Ishikawa (cell line): ENCODE measurements around the gene PCNA.

Source experiments
- CEBPB ChIP-seq: IDR thresholded peaks from 2 replicates; pipeline ENCODE4 v1.6.1; 2012
- CREB1 ChIP-seq: IDR thresholded peaks from 2 replicates; pipeline ENCODE4 v1.6.1; 2012; ENCODE audit warnings: low read depth
- EGR1 ChIP-seq: IDR thresholded peaks from 2 replicates; pipeline ENCODE4 v1.6.1; 2012
- EP300 ChIP-seq: IDR thresholded peaks from 2 replicates; pipeline ENCODE4 v1.6.1; 2012; ENCODE audit warnings: borderline replicate concordance
- FOXM1 ChIP-seq: IDR thresholded peaks from 2 replicates; pipeline ENCODE4 v1.6.1; 2012; ENCODE audit warnings: low read depth, borderline replicate concordance
- NFIC ChIP-seq: IDR thresholded peaks from 2 replicates; pipeline ENCODE4 v1.6.1; 2012
- RAD21 ChIP-seq: IDR thresholded peaks from 2 replicates; pipeline ENCODE4 v1.6.1; 2012; ENCODE audit warnings: low read depth
- TAF1 ChIP-seq: IDR thresholded peaks from 2 replicates; pipeline ENCODE4 v1.6.1; 2012; ENCODE audit warnings: low read depth, mild to moderate bottlenecking
- TCF12 ChIP-seq: IDR thresholded peaks from 2 replicates; pipeline ENCODE4 v1.6.1; 2012; ENCODE audit warnings: low read depth
- TEAD4 ChIP-seq: IDR thresholded peaks from 2 replicates; pipeline ENCODE4 v1.6.1; 2012
- YY1 ChIP-seq: IDR thresholded peaks from 2 replicates; pipeline ENCODE4 v1.6.1; 2012; ENCODE audit warnings: low read depth
- ZBTB7A ChIP-seq: IDR thresholded peaks from 2 replicates; pipeline ENCODE4 v1.6.1; 2012; ENCODE audit warnings: low read depth
- TF ChIP-seq, protein P1 (sequence below): IDR thresholded peaks from 2 replicates; pipeline ENCODE4 v1.6.1; 2012
- TF ChIP-seq, protein P2 (sequence below): IDR thresholded peaks from 2 replicates; pipeline ENCODE4 v1.6.1; 2012
- TF ChIP-seq, protein P3 (sequence below): IDR thresholded peaks from 2 replicates; pipeline ENCODE4 v1.6.1; 2012; ENCODE audit warnings: low read depth, mild to moderate bottlenecking

Gene PCNA

DNA sequence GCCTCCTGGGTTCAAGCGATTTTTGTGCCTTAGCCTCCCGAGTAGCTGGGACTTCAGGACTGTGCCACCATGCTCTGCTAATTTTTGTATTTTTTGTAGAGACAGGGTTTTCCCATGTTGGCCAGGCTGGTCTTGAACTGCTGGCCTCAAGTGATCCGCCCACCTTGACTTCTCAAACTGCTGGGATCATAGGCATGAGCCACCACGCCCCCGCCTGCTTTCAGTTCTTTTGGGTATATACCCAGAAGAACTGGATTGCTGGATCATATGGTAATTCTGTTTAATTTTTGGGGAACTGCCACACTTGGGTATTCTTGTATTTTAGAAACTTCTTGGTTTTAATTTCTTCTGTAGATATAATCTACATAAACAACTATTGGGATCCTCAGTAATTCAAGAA lies 24.1 kb upstream of the PCNA start:
- TF ChIP-seq, protein P1, sequence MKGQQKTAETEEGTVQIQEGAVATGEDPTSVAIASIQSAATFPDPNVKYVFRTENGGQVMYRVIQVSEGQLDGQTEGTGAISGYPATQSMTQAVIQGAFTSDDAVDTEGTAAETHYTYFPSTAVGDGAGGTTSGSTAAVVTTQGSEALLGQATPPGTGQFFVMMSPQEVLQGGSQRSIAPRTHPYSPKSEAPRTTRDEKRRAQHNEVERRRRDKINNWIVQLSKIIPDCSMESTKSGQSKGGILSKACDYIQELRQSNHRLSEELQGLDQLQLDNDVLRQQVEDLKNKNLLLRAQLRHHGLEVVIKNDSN = no peak
- TF ChIP-seq CREB1 (no peak), TAF1 (no peak), FOXM1 (no peak), TCF12 (no peak), NFIC (no peak), EP300 (no peak), RAD21 (no peak), CEBPB (no peak)
- TF ChIP-seq, protein P2, sequence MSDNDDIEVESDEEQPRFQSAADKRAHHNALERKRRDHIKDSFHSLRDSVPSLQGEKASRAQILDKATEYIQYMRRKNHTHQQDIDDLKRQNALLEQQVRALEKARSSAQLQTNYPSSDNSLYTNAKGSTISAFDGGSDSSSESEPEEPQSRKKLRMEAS = no peak
- TF ChIP-seq, protein P3, sequence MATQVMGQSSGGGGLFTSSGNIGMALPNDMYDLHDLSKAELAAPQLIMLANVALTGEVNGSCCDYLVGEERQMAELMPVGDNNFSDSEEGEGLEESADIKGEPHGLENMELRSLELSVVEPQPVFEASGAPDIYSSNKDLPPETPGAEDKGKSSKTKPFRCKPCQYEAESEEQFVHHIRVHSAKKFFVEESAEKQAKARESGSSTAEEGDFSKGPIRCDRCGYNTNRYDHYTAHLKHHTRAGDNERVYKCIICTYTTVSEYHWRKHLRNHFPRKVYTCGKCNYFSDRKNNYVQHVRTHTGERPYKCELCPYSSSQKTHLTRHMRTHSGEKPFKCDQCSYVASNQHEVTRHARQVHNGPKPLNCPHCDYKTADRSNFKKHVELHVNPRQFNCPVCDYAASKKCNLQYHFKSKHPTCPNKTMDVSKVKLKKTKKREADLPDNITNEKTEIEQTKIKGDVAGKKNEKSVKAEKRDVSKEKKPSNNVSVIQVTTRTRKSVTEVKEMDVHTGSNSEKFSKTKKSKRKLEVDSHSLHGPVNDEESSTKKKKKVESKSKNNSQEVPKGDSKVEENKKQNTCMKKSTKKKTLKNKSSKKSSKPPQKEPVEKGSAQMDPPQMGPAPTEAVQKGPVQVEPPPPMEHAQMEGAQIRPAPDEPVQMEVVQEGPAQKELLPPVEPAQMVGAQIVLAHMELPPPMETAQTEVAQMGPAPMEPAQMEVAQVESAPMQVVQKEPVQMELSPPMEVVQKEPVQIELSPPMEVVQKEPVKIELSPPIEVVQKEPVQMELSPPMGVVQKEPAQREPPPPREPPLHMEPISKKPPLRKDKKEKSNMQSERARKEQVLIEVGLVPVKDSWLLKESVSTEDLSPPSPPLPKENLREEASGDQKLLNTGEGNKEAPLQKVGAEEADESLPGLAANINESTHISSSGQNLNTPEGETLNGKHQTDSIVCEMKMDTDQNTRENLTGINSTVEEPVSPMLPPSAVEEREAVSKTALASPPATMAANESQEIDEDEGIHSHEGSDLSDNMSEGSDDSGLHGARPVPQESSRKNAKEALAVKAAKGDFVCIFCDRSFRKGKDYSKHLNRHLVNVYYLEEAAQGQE = no peak

DNA sequence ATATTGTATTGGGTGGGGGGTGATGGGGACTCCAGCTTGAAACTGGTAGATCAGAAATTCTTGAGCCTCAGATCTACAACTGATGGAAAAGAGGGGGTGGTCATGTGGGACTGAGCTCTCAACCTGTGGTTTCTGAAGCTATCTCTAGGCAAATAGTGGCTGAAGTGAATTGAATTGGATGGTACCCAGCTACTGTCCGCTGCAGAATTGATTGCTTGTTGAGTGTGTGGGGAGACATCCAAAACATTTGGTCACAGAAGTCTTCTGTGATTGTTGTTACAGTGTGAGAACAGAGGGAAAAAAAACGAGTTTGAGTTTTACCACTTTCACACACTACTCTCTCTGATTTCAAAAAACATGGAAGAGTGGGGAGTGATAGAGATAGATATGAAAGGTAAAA lies 21.9 kb upstream of the PCNA start:
- TF ChIP-seq, protein P3 = no peak
- TF ChIP-seq RAD21 (no peak), TCF12 (no peak), YY1 (no peak), ZBTB7A (no peak), FOXM1 (no peak), TAF1 (no peak)
- TF ChIP-seq, protein P1 = no peak
- TF ChIP-seq, protein P2 = no peak

DNA sequence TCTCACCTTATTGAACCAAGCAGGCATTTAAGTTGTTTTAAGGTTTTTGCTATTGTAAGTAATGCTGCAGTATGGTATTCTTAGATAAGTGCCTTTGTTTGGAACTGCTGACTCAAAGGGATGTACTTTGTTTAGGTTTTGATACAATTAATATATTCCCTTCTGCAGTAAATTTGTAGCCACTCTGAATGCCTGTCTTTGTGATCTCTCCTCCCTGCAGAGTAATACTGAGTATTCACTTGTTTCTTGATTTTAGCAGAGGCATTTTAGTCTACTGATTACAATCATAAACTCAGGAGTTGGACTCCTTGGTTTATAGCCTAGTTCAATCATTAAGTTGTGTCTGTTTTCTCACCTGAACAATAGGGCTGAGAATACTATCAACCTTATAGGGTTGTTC lies 20.4 kb upstream of the PCNA start:
- TF ChIP-seq FOXM1 = no peak
- TF ChIP-seq NFIC = no peak
- TF ChIP-seq ZBTB7A = no peak
- no peak for TF ChIP-seq CREB1
- no peak for TF ChIP-seq RAD21
- no peak for TF ChIP-seq TAF1
- TF ChIP-seq TCF12 = no peak
- no peak for TF ChIP-seq YY1
- TF ChIP-seq, protein P2 = no peak
- TF ChIP-seq EGR1 = no peak
- TF ChIP-seq EP300 = no peak

DNA sequence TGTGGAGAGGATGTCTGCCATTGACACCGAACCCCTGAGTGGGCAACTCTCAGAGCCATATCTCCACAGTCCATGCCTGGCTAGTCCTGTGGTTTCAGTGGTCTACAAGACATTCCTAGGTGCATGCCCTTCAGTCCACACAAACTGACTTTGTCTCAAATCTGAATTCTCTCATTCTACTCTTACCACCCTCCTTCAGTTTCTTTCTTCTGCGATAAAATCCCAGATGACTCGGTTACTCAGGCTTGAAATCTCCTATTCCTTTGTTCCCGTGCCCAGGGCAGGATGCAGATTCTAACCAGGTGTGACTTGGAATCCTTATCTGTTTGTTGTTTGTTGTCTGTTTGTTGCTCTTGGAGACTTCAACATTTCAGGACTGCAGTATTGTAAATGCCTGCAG lies 16.3 kb upstream of the PCNA start:
- TF ChIP-seq EGR1 = no peak
- no peak for TF ChIP-seq YY1
- TF ChIP-seq CEBPB = no peak
- no peak for TF ChIP-seq FOXM1
- TF ChIP-seq NFIC = no peak
- TF ChIP-seq, protein P3 = no peak
- no peak for TF ChIP-seq TAF1
- TF ChIP-seq CREB1 = no peak
- no peak for TF ChIP-seq TCF12
- TF ChIP-seq, protein P2 = no peak
- TF ChIP-seq RAD21 = no peak
- TF ChIP-seq, protein P1 = no peak
- no peak for TF ChIP-seq TEAD4
- no peak for TF ChIP-seq ZBTB7A
- no peak for TF ChIP-seq EP300
